H1 (cell line): Measurements from ENCODE around the gene PTPN5. TPM values are rescaled to one million over a fixed set of nuclear protein-coding genes. Genes with fewer than 3 reads are reported as not detected.

Experiments used
- CBX5 ChIP-seq: fragments of 300-800, 300-1000 bp; sonication (generic); IDR thresholded peaks from 2 replicates; pipeline ENCODE4 v1.7.1; 2016; ENCODE audit warnings: antibody characterized with exemption, low read length, low read depth
- CREB1 ChIP-seq: IDR thresholded peaks from 2 replicates; pipeline ENCODE4 v1.6.1; 2012; ENCODE audit warnings: inconsistent platforms
- EP300 ChIP-seq, 2 experiments: IDR thresholded peaks; 1 replicate in 1 of 2; 2 replicates in 1 of 2; pipeline ENCODE4 v1.6.1; 2011 to 2012; ENCODE audit warnings: low read depth in 2 of 2, low read length in 2 of 2, mild to moderate bottlenecking in 2 of 2, borderline replicate concordance in 1 of 2, inconsistent platforms in 1 of 2, moderate library complexity in 1 of 2
- HDAC2 ChIP-seq, 2 experiments: fragments of 300-600 bp in 1 of 2; sonication (generic) in 1 of 2; IDR thresholded peaks; 2 replicates each; pipeline ENCODE4 v1.6.1; 2011 to 2012; ENCODE audit warnings: low read depth in 2 of 2, low read length in 2 of 2, mild to moderate bottlenecking in 2 of 2, moderate library complexity in 2 of 2, borderline replicate concordance in 1 of 2, inconsistent platforms in 1 of 2
- MAFK ChIP-seq: IDR thresholded peaks from 2 replicates; pipeline ENCODE4 v1.6.1; 2012; ENCODE audit warnings: low read depth, mild to moderate bottlenecking, improper control_type of control experiment, low read length
- TEAD4 ChIP-seq: IDR thresholded peaks from 2 replicates; pipeline ENCODE4 v1.6.1; 2012; ENCODE audit warnings: low read depth, low read length, inconsistent platforms, mixed read lengths
- polyA plus RNA-seq, 7 experiments: library from polyadenylated mRNA; depleted of rRNA in 3 of 7; stranded (reverse) in 5 of 7; unstranded in 2 of 7; fragments of >200 nt in 5 of 7; fragments of 200-250 nt in 2 of 7; gene quantifications; 1 replicate in 5 of 7; 2 replicates in 1 of 7; 4 replicates in 1 of 7; pipeline versions ENCODE4 v1.2.1 to v1.2.3, GENCODE V29; 2011 to 2013; ENCODE audit warnings: missing spikeins in 2 of 7, mixed read lengths in 2 of 7
- total RNA-seq: library from RNA; stranded (reverse); fragmentation: NEBNext Ultra II Directional; extraction: Animal tissue kit (Norgen Biotek cat#: 25700); gene quantifications from 2 replicates; pipeline ENCODE4 v1.2.1, GENCODE V29; 2021
- TF ChIP-seq, protein P1 (sequence below), 3 experiments: IDR thresholded peaks; 1 replicate in 2 of 3; 2 replicates in 1 of 3; pipeline versions ENCODE4 v1.5.1 to v1.6.1; 2011; ENCODE audit warnings: low read length in 3 of 3, mild to moderate bottlenecking in 3 of 3, inconsistent platforms in 2 of 3, low read depth in 1 of 3, moderate library complexity in 1 of 3; ENCODE audit not compliant: insufficient read depth in 1 of 3; ENCODE audit errors: control extremely low read depth in 1 of 3
- TF ChIP-seq, protein P2 (sequence below): IDR thresholded peaks from 2 replicates; pipeline ENCODE4 v1.6.1; 2011; ENCODE audit warnings: low read depth, mild to moderate bottlenecking, low read length; ENCODE audit not compliant: insufficient read depth

PTPN5 gene
- total and polyA plus RNA-seq, 2 of the 8 experiments (the other 6 are each of a cell fraction or from before 2014, with no cell fraction given): 8.4 to 12.9 TPM

DNA sequence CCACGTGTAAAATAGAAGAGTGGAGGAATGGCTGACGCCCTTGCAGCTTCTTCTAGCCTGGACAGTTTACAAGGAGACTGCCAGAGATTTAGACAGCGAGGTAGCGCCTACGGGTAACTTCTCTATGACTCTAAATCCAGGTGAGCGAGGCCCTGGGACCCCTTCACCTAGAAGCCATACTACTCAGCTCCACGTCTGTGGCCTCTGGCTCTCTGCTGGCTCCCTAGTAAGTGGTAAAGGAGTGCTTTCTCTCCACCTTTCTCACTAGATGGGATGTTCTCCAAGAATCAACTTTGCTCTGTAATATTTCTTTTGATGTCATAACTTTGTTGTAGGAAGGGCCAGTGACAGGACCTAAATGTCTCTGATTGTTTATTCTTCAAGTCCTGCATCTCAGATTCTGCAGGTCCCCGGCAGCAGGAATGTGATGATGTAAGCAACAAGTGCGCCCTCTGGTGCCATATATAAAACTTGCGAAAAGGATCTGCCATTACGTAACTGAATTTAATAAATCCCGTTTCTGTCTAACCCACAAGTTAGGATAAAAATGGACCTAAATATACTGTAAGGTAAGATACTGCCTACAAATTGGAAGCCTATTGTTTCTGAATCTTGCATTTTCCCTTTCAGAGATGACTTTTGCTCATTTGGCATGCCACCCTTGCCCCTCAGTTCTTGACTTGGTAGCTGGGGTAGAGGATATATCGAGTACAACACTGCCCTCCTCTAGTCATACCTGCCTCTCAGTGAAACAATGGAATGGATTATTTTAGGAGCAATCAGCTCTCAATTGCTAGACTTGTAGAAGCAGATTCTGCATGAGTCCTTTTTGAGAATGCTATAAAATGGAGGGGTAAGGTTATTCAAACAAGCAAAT lies 11.0 kb upstream of the PTPN5 start (continued):
- TF ChIP-seq EP300 (IDR thresholded peaks at IDR 0.05; ENCODE audit: borderline replicate concordance in 1 of 2, low read depth in 2 of 2, low read length in 2 of 2) (no peak), MAFK (peak; percentile 79), TEAD4 (peak; percentile 92), HDAC2 (IDR thresholded peaks at IDR 0.05; ENCODE audit: borderline replicate concordance in 1 of 2, low read depth in 2 of 2, low read length in 2 of 2) (no peak), CREB1 (peak; percentile 76), CBX5 (no peak)
- TF ChIP-seq, protein P1, sequence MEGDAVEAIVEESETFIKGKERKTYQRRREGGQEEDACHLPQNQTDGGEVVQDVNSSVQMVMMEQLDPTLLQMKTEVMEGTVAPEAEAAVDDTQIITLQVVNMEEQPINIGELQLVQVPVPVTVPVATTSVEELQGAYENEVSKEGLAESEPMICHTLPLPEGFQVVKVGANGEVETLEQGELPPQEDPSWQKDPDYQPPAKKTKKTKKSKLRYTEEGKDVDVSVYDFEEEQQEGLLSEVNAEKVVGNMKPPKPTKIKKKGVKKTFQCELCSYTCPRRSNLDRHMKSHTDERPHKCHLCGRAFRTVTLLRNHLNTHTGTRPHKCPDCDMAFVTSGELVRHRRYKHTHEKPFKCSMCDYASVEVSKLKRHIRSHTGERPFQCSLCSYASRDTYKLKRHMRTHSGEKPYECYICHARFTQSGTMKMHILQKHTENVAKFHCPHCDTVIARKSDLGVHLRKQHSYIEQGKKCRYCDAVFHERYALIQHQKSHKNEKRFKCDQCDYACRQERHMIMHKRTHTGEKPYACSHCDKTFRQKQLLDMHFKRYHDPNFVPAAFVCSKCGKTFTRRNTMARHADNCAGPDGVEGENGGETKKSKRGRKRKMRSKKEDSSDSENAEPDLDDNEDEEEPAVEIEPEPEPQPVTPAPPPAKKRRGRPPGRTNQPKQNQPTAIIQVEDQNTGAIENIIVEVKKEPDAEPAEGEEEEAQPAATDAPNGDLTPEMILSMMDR (IDR thresholded peaks at IDR 0.05; ENCODE audit: control extremely low read depth in 1 of 3, insufficient read depth in 1 of 3, low read depth in 1 of 3, low read length in 3 of 3): peak; percentile 23 to 69 (median 61)
- TF ChIP-seq, protein P2, sequence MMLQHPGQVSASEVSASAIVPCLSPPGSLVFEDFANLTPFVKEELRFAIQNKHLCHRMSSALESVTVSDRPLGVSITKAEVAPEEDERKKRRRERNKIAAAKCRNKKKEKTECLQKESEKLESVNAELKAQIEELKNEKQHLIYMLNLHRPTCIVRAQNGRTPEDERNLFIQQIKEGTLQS: peak; percentile 77; the same call in 1 of the 2 replicates
